VCaP (cell line): Measurements from ENCODE around the gene UPF3A.
"Not testable (repeated sequence)": the region's sequence is repeated elsewhere in the genome, so short reads cannot be mapped to it uniquely, and the experiment has no call there.

Source experiments
- H3K27ac ChIP-seq: fragments of 450-650 bp; 2 replicates; pipeline ENCODE4 v1.5.1; 2017
- TF ChIP-seq, protein P1 (sequence below): fragments of 450-650 bp; conservative IDR thresholded peaks from 2 replicates; pipeline ENCODE4 v1.5.1; 2017; ENCODE audit warnings: mild to moderate bottlenecking, moderate library complexity

Gene UPF3A

DNA sequence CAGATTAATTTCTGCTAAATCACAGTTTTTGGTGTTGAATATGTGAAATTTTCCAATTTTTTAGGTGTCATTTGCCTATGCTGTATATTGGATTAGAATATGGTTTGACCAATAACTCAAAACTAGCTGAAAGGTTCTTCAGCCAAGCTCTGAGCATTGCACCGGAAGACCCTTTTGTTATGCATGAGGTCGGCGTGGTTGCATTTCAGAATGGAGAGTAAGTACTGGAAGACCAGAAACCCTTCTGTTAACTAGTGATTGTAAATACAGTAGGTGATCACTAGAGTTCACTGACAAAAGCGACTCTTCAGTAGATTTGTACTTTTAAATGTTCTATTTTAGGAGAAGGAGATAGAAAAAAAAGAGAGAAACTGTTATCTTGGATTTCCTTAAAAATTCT lies 24.4 kb upstream of the UPF3A start:
- H3K27ac ChIP-seq: no peak overlapping the region
- TF ChIP-seq, protein P1, sequence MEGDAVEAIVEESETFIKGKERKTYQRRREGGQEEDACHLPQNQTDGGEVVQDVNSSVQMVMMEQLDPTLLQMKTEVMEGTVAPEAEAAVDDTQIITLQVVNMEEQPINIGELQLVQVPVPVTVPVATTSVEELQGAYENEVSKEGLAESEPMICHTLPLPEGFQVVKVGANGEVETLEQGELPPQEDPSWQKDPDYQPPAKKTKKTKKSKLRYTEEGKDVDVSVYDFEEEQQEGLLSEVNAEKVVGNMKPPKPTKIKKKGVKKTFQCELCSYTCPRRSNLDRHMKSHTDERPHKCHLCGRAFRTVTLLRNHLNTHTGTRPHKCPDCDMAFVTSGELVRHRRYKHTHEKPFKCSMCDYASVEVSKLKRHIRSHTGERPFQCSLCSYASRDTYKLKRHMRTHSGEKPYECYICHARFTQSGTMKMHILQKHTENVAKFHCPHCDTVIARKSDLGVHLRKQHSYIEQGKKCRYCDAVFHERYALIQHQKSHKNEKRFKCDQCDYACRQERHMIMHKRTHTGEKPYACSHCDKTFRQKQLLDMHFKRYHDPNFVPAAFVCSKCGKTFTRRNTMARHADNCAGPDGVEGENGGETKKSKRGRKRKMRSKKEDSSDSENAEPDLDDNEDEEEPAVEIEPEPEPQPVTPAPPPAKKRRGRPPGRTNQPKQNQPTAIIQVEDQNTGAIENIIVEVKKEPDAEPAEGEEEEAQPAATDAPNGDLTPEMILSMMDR: no peak

GRCh38 chr13:114258589-114258988 lies 22.8 kb upstream of the UPF3A start:
- TF ChIP-seq, protein P1: no peak
- peak overlapping the region; percentile 47 for H3K27ac ChIP-seq

GRCh38 chr13:114259374-114259773 lies 22.0 kb upstream of the UPF3A start:
- TF ChIP-seq, protein P1: no peak
- H3K27ac ChIP-seq: peak overlapping the region; percentile 47

- TF ChIP-seq, protein P1: no peak
Observed at GRCh38 chr13:114259974-114260373, 21.4 kb upstream of the UPF3A start.

DNA sequence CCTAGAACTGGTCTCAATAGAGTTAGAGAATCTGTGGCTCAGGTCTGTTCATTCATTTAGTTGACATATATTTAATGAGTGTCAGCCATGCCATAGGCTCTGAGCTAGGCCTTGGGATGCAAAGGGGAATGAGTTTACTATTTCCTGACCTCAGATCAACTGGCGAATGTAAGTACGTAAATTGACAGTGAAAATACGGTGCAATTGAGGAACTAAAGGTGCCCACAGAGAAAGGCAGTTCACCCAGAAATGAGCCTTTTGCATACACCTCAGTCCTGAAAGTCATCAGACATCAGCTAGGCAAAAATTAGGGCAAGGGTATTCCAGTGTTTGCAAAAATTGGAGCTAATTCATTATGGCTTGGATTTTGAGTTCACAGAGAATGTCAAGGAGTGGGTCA lies 20.6 kb upstream of the UPF3A start:
- no peak overlapping the region; the same call in 1 of the 2 replicates for H3K27ac ChIP-seq
- TF ChIP-seq, protein P1: no peak

More at GRCh38 chr13:114259974-114260373, 21.4 kb upstream of the UPF3A start:
- H3K27ac ChIP-seq: peak overlapping the region; percentile 47

DNA sequence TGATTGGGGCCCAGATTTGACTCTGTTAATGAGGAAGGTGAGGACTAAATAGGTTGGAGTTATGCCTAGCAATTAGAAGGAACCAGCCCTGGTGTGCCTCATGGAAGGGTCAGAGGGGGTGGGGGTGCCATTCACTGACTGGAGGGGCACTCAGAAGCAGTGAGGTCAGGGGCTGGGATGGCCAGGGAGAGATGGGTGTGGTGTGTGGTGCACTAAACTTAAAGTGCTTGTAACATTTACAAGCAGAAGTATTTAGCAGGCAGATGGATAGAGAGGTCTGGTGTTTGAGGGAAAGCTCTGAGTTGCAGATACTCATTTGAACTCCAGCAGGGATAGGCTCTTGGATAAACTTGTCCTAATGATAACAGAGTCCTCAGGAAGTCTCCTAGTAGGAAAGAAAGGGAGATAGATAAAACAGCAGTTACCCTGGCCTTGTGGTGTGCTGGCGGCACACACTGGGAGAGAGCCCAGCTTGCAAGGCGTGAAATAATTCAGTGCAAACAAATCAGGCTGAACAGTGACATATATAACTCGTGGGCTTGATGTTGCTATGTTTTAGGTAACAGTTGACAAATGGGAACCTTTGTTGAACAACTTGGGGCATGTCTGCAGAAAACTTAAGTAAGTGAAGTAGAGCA lies 20.0 kb upstream of the UPF3A start:
- H3K27ac ChIP-seq: no peak overlapping the region
- TF ChIP-seq, protein P1: no peak

- H3K27ac ChIP-seq: no peak overlapping the region
- TF ChIP-seq, protein P1: no peak
Observed at GRCh38 chr13:114263578-114263977, 17.8 kb upstream of the UPF3A start.

DNA sequence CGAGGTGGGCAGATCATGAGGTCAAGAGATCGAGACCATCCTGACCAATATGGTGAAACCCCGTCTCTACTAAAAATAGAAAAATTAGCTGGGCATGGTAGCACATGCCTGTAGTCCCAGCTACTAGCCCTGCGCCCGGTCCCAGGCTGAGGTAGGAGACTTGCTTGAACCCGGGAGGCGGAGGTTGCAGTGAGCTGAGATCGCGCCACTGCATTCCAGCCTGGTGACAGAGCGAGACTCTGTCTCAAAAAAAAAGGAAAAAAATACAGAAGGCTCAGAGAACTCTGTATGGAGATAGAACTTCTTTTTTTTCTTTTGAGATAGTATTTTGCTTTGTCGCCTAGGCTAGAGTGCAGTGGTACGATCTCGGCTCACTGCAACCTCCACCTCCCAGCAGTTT lies 17.1 kb upstream of the UPF3A start:
- not testable (repeated sequence) for H3K27ac ChIP-seq
